DOHH2 (cell line): ENCODE measurements around the gene C7orf57.

Experiments
- H3F3A ChIP-seq: fragments of 200-600 bp; sonication (generic), shearing (Covaris generic); 2 replicates; pipeline ENCODE4 v1.6.0; 2016; ENCODE audit warnings: antibody characterized with exemption, mild to moderate bottlenecking; ENCODE audit not compliant: control insufficient read depth, insufficient read depth
- H3K27ac ChIP-seq: fragments of 200-600 bp; sonication (generic); 2 replicates; pipeline ENCODE4 v1.5.1; 2014; ENCODE audit warnings: low read depth, mild to moderate bottlenecking, low read length, moderate library complexity
- H3K27me3 ChIP-seq: fragments of 200-600 bp; sonication (generic); 2 replicates; pipeline ENCODE4 v1.6.1; 2014; ENCODE audit warnings: mild to moderate bottlenecking, low read length, mixed read lengths; ENCODE audit not compliant: control insufficient read depth
- H3K36me3 ChIP-seq: fragments of 200-600 bp; sonication (generic); 2 replicates; pipeline ENCODE4 v1.6.1; 2014; ENCODE audit warnings: mild to moderate bottlenecking, low read length, moderate library complexity, mixed read lengths; ENCODE audit not compliant: control insufficient read depth
- H3K4me1 ChIP-seq: fragments of 200-600 bp; sonication (generic); 2 replicates; pipeline ENCODE4 v1.6.1; 2014; ENCODE audit warnings: mild to moderate bottlenecking, low read length, mixed read lengths; ENCODE audit not compliant: control insufficient read depth
- H3K4me2 ChIP-seq: fragments of 200-600 bp; sonication (generic); 2 replicates; pipeline ENCODE4 v1.6.0; 2014; ENCODE audit warnings: mild to moderate bottlenecking, low read length, moderate library complexity
- H3K4me3 ChIP-seq: fragments of 200-600 bp; sonication (generic); 2 replicates; pipeline ENCODE4 v1.5.1; 2014; ENCODE audit warnings: mild to moderate bottlenecking, low read length, mixed read lengths
- H3K79me2 ChIP-seq: fragments of 200-600 bp; sonication (generic); 2 replicates; pipeline ENCODE4 v1.6.1; 2014; ENCODE audit warnings: mild to moderate bottlenecking, low read length, mixed read lengths; ENCODE audit not compliant: control insufficient read depth
- H3K9me2 ChIP-seq: fragments of 200-600 bp; sonication (generic); replicated peaks from 2 replicates; pipeline ENCODE4 v1.6.1; 2014; ENCODE audit warnings: mild to moderate bottlenecking, low read length, mixed read lengths; ENCODE audit not compliant: control insufficient read depth
- H3K9me3 ChIP-seq: fragments of 200-600 bp; sonication (generic); 2 replicates; pipeline ENCODE4 v1.6.1; 2014; ENCODE audit warnings: antibody characterized with exemption, low read length, mixed read lengths; ENCODE audit not compliant: control insufficient read depth, insufficient read depth
- H4K20me1 ChIP-seq: fragments of 200-600 bp; sonication (generic); 2 replicates; pipeline ENCODE4 v1.6.0; 2014; ENCODE audit warnings: low read depth, mild to moderate bottlenecking, antibody characterized with exemption, low read length, moderate library complexity; ENCODE audit not compliant: control insufficient read depth, insufficient read depth
- CTCF ChIP-seq: fragments of 200-600 bp; sonication (generic); IDR thresholded peaks from one replicate; pipeline ENCODE4 v1.5.1; 2014; ENCODE audit warnings: antibody characterized with exemption, mild to moderate bottlenecking, low read depth, low read length; ENCODE audit not compliant: poor library complexity, severe bottlenecking
- EZH2phosphoT487 ChIP-seq: fragments of 200-600 bp; sonication (generic); IDR thresholded peaks from 2 replicates; pipeline ENCODE4 v1.6.1; 2017; ENCODE audit warnings: borderline replicate concordance, mild to moderate bottlenecking, antibody characterized with exemption, low read length, moderate library complexity, mixed read lengths

The C7orf57 gene

GRCh38 chr7:48084727-48085432 is 49.5 kb downstream of the C7orf57 start:
- peaks cover 21% of the 10 kb centered on the region for H3K4me1 ChIP-seq
- H3K9me3 ChIP-seq: no peaks in the 10 kb centered on the region
- H4K20me1 ChIP-seq: no peaks in the 10 kb centered on the region
- TF ChIP-seq CTCF: no peak
- no peak for TF ChIP-seq EZH2phosphoT487
- H3K4me2 ChIP-seq: no peak overlapping the region
- peaks cover 15% of the 10 kb centered on the region for H3K27me3 ChIP-seq
- no peaks in the 10 kb centered on the region for H3F3A ChIP-seq
- no peak overlapping the region for H3K27ac ChIP-seq
- H3K79me2 ChIP-seq: no peaks in the 10 kb centered on the region
- H3K36me3 ChIP-seq: no peaks in the 10 kb centered on the region
- H3K4me3 ChIP-seq: no peak overlapping the region
- no peaks in the 10 kb centered on the region for H3K9me2 ChIP-seq

- TF ChIP-seq EZH2phosphoT487: no peak
- no peak for TF ChIP-seq CTCF
- no peaks in the 10 kb centered on the region for H3K79me2 ChIP-seq
- H3K27me3 ChIP-seq: peaks cover 20% of the 10 kb centered on the region
- H3K4me1 ChIP-seq: peaks cover 21% of the 10 kb centered on the region
- H4K20me1 ChIP-seq: no peaks in the 10 kb centered on the region
- no peak overlapping the region for H3K4me3 ChIP-seq
- H3K9me3 ChIP-seq: no peaks in the 10 kb centered on the region
- H3K4me2 ChIP-seq: no peak overlapping the region
- H3K27ac ChIP-seq: no peak overlapping the region
- H3K36me3 ChIP-seq: no peaks in the 10 kb centered on the region
- H3K9me2 ChIP-seq: no peaks in the 10 kb centered on the region
- no peaks in the 10 kb centered on the region for H3F3A ChIP-seq
Measured at GRCh38 chr7:48085433-48085791, 50.1 kb downstream of the C7orf57 start.

GRCh38 chr7:48085942-48086341 is 50.6 kb downstream of the C7orf57 start:
- no peaks in the 10 kb centered on the region for H3K79me2 ChIP-seq
- H3K9me3 ChIP-seq: no peaks in the 10 kb centered on the region
- no peaks in the 10 kb centered on the region for H4K20me1 ChIP-seq
- H3K9me2 ChIP-seq: no peaks in the 10 kb centered on the region
- TF ChIP-seq CTCF (no peak), EZH2phosphoT487 (no peak)
- H3F3A ChIP-seq: peaks cover 5% of the 10 kb centered on the region; the same call in 1 of the 2 replicates
- H3K36me3 ChIP-seq: no peaks in the 10 kb centered on the region
- H3K4me2 ChIP-seq: no peak overlapping the region
- H3K27me3 ChIP-seq: peaks cover 24% of the 10 kb centered on the region
- H3K4me3 ChIP-seq: no peak overlapping the region
- peaks cover 21% of the 10 kb centered on the region for H3K4me1 ChIP-seq
- H3K27ac ChIP-seq: no peak overlapping the region
